Breast epithelium (tissue), 3 donors: ENCODE data around the gene PHYKPL.

Experiments used
- POLR2A ChIP-seq: fragments of 450-650 bp; IDR thresholded peaks from one replicate; pipeline ENCODE4 v1.6.1; 2016; ENCODE audit warnings: antibody characterized with exemption, mild to moderate bottlenecking, moderate library complexity
- POLR2AphosphoS5 ChIP-seq, 3 donors: sonication (generic); formaldehyde crosslinking; IDR thresholded peaks; one replicate each; pipeline ENCODE4 v1.6.1; 2017; ENCODE audit warnings: antibody characterized with exemption in 3 of 3
- TF ChIP-seq, protein P1 (sequence below), 3 donors: fragments of 450-650 bp; IDR thresholded peaks; one replicate each; pipeline ENCODE4 v1.5.1; 2016 to 2017; ENCODE audit warnings: antibody characterized with exemption in 3 of 3, mild to moderate bottlenecking in 3 of 3, moderate library complexity in 3 of 3

DNA sequence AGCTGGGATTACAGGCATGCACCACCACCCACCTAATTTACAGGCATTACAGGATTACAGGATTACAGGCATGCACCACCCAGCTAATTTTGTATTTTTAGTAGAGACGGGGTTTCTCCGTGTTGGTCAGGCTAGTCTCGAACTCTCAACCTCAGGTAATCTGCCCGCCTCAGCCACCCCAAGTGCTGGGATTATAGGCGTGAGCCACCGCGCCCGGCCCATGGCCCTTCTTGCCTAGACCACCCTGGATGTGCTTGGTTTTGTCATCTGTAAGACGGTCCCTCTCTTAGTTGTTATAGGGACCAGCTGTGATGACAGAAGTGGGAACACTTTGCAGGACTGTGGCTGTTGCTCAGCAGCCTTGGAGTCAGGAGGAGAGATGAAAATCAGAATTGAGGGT is 3.5 kb upstream of the PHYKPL start:
- TF ChIP-seq POLR2A (no peak), POLR2AphosphoS5 (IDR thresholded peaks at IDR 0.05) (no peak)
- TF ChIP-seq, protein P1, sequence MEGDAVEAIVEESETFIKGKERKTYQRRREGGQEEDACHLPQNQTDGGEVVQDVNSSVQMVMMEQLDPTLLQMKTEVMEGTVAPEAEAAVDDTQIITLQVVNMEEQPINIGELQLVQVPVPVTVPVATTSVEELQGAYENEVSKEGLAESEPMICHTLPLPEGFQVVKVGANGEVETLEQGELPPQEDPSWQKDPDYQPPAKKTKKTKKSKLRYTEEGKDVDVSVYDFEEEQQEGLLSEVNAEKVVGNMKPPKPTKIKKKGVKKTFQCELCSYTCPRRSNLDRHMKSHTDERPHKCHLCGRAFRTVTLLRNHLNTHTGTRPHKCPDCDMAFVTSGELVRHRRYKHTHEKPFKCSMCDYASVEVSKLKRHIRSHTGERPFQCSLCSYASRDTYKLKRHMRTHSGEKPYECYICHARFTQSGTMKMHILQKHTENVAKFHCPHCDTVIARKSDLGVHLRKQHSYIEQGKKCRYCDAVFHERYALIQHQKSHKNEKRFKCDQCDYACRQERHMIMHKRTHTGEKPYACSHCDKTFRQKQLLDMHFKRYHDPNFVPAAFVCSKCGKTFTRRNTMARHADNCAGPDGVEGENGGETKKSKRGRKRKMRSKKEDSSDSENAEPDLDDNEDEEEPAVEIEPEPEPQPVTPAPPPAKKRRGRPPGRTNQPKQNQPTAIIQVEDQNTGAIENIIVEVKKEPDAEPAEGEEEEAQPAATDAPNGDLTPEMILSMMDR (IDR thresholded peaks at IDR 0.05): no peak
